Measurements from ENCODE around the gene CHST3.

- TF ChIP-seq CTCF (conservative IDR thresholded peaks at IDR 0.05) (no peak), ZFX (IDR thresholded peaks at IDR 0.05) (no peak)
Measured at GRCh38 chr10:72038458-72039001, 74.3 kb downstream of the CHST3 start.

Measured in C4-2B (cell line).